Vagina (tissue), 2 donors: Measurements from ENCODE around the gene PAWR.

Experiments used
- CTCF ChIP-seq, 3 experiments: fragments of 450-650 bp in 2 of 3; fragments of 200-600 bp in 1 of 3; sonication (generic) in 1 of 3; IDR thresholded peaks; one replicate each; pipeline ENCODE4 v1.5.1; 2017 to 2019; ENCODE audit warnings: antibody characterized with exemption in 3 of 3, mild to moderate bottlenecking in 2 of 3, moderate library complexity in 2 of 3
- POLR2A ChIP-seq, 2 donors: fragments of 450-650 bp; IDR thresholded peaks; one replicate each; pipeline ENCODE4 v1.6.1; 2017; ENCODE audit warnings: antibody characterized with exemption in 2 of 2, mild to moderate bottlenecking in 2 of 2, moderate library complexity in 2 of 2

- TF ChIP-seq POLR2A (IDR thresholded peaks at IDR 0.05) (no peak), CTCF (IDR thresholded peaks at IDR 0.05) (no peak)
Measured at GRCh38 chr12:79668113-79668512, 22.7 kb downstream of the PAWR start.
